HEK293T (cell line): ENCODE results near the gene POLN.

ENCODE experiments used
- CTCF ChIA-PET: fragments of 350-600 bp; formaldehyde crosslinking; extraction: SDS; loops from one replicate; lab custom pipeline; 2021; ENCODE audit warnings: antibody characterized with exemption, inconsistent platforms; lab: Yijun Ruan, JAX
- POLR2A ChIA-PET: fragments of 350-600 bp; formaldehyde crosslinking; extraction: SDS; loops from one replicate; lab custom pipeline; 2020; ENCODE audit warnings: antibody characterized with exemption, inconsistent platforms; lab: Yijun Ruan, JAX
- DNase-seq: peaks from one replicate; pipeline ENCODE4 v3.0.0; 2012; ENCODE audit warnings: mixed read lengths; ENCODE audit errors: extremely low spot score
- ARNT ChIP-seq: fragments of 450-650 bp; IDR thresholded peaks from 2 replicates; pipeline ENCODE4 v1.6.1; 2017; ENCODE audit warnings: mild to moderate bottlenecking
- BHLHE40 ChIP-seq: fragments of 450-650 bp; IDR thresholded peaks from 2 replicates; pipeline ENCODE4 v1.6.1; 2016; ENCODE audit warnings: mild to moderate bottlenecking, moderate library complexity, borderline replicate concordance
- CTBP1 ChIP-seq: fragments of 450-650 bp; IDR thresholded peaks from 2 replicates; pipeline ENCODE4 v1.6.1; 2016; ENCODE audit warnings: borderline replicate concordance
- ELF4 ChIP-seq: fragments of 450-650 bp; IDR thresholded peaks from 2 replicates; pipeline ENCODE4 v1.6.1; 2017; ENCODE audit warnings: antibody characterized with exemption
- FOXA1 ChIP-seq: fragments of 450-650 bp; IDR thresholded peaks from 2 replicates; pipeline ENCODE4 v1.6.1; 2016; ENCODE audit warnings: mild to moderate bottlenecking
- FOXK2 ChIP-seq: fragments of 450-650 bp; IDR thresholded peaks from 2 replicates; pipeline ENCODE4 v1.6.1; 2016; ENCODE audit warnings: mild to moderate bottlenecking
- FOXM1 ChIP-seq: fragments of 450-650 bp; IDR thresholded peaks from 2 replicates; pipeline ENCODE4 v1.6.1; 2017; ENCODE audit warnings: mild to moderate bottlenecking, borderline replicate concordance
- HDGF ChIP-seq: fragments of 450-650 bp; IDR thresholded peaks from 2 replicates; pipeline ENCODE4 v1.6.1; 2017; ENCODE audit warnings: antibody characterized with exemption, borderline replicate concordance
- L3MBTL2 ChIP-seq: fragments of 450-650 bp; conservative IDR thresholded peaks from 2 replicates; pipeline ENCODE4 v1.6.1; 2016; ENCODE audit warnings: mild to moderate bottlenecking
- LEF1 ChIP-seq: fragments of 450-650 bp; IDR thresholded peaks from 2 replicates; pipeline ENCODE4 v1.6.1; 2017; ENCODE audit warnings: mild to moderate bottlenecking, borderline replicate concordance
- NFRKB ChIP-seq: fragments of 450-650 bp; IDR thresholded peaks from 2 replicates; pipeline ENCODE4 v1.6.1; 2016; ENCODE audit warnings: mild to moderate bottlenecking, moderate library complexity
- PKNOX1 ChIP-seq: fragments of 450-650 bp; IDR thresholded peaks from 2 replicates; pipeline ENCODE4 v1.6.1; 2016
- SP1 ChIP-seq: fragments of 450-650 bp; IDR thresholded peaks from 2 replicates; pipeline ENCODE4 v1.6.1; 2017
- SUZ12 ChIP-seq: fragments of 450-650 bp; IDR thresholded peaks from 2 replicates; pipeline ENCODE4 v1.6.1; 2016; ENCODE audit warnings: mild to moderate bottlenecking
- TARDBP ChIP-seq: fragments of 450-650 bp; IDR thresholded peaks from 2 replicates; pipeline ENCODE4 v1.6.1; 2016
- ZNF384 ChIP-seq: fragments of 450-650 bp; IDR thresholded peaks from 2 replicates; pipeline ENCODE4 v1.6.1; 2016

Gene POLN

GRCh38 chr4:2254665-2255500 is 13.0 kb upstream of the POLN start:
- no peak for DNase-seq
- ChIA-PET POLR2A (no interaction called here), CTCF (no interaction called here)
- TF ChIP-seq BHLHE40 = no peak
- no peak for TF ChIP-seq L3MBTL2
- TF ChIP-seq ARNT = no peak
- TF ChIP-seq FOXM1 = no peak
- TF ChIP-seq FOXA1 = no peak
- TF ChIP-seq TARDBP = no peak
- TF ChIP-seq PKNOX1 = no peak
- TF ChIP-seq NFRKB = no peak
- TF ChIP-seq CTBP1 = no peak
- TF ChIP-seq ELF4 = no peak
- no peak for TF ChIP-seq HDGF
- no peak for TF ChIP-seq SP1
- no peak for TF ChIP-seq LEF1
- no peak for TF ChIP-seq FOXK2

DNA sequence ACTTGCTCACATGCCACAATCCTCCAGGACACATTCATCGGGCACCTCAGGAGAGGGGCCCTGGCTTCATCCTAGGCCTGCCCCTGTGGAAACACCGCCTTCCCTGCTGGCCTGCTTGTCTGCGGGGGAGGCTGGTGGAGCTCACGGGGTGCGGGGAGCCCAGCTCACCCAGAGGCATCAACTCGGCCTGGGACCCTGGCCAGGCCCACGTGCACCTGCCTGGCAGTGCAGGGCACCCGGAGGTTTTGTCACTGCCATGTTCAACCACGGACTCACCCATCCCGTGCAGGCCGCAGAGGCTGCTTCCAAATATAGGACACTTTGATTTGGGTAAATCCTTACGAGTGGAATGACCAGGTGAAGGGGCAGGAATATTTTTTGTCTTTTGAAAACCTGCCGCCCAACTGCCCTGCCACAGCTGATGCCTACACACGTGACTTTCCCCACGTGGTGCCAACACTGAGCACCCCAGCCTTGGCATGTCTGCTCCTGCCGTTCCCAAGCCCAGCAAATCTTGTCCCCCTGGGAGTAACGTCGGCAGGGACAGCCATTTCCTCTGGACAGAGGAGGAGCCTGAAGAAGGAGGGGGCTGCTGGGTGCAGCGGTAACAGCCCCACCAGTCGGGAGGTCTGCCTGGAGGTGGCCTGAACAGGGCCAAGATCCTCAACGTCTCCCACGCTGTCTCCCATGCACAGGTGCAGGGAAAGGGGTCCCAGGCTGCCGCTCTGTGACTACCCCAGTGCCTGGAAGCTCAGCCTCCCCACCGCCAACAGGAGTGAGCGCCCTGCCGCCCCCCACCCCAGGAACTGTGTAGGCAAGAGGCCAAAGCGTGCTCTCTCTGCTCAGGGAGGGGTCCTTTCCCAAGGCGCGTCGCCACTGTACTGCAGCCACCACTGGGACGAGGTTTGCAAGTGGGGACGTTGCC is 11.5 kb upstream of the POLN start:
- CTCF ChIA-PET = no interaction called here
- POLR2A ChIA-PET = no interaction called here
- TF ChIP-seq ARNT = no peak
- no peak for TF ChIP-seq SP1
- no peak for TF ChIP-seq NFRKB
- no peak for TF ChIP-seq FOXK2
- TF ChIP-seq FOXA1 = no peak
- TF ChIP-seq BHLHE40 = no peak
- no peak for TF ChIP-seq LEF1
- TF ChIP-seq ZNF384 = no peak
- no peak for TF ChIP-seq FOXM1
- TF ChIP-seq SUZ12 = no peak
- no peak for TF ChIP-seq CTBP1
- TF ChIP-seq HDGF = no peak
- TF ChIP-seq TARDBP = no peak
- TF ChIP-seq ELF4 = no peak
- TF ChIP-seq PKNOX1 = no peak
- TF ChIP-seq L3MBTL2 = no peak
- DNase-seq = no peak

GRCh38 chr4:2252530-2253091 is 10.7 kb upstream of the POLN start:
- ChIA-PET CTCF (no interaction called here), POLR2A (no interaction called here)
- no peak for TF ChIP-seq CTBP1
- no peak for TF ChIP-seq L3MBTL2
- TF ChIP-seq BHLHE40 = no peak
- no peak for TF ChIP-seq ARNT
- no peak for TF ChIP-seq FOXM1
- TF ChIP-seq SP1 = no peak
- no peak for DNase-seq

GRCh38 chr4:2251795-2252529 is 10.0 kb upstream of the POLN start:
- POLR2A ChIA-PET = interaction anchor here (1.0 to 1.6 kb wide), 3 partner anchors 8 to 10 kb away, joined by 3 to 6 read pairs (median 3); partner anchors contain the start of gene MXD4
- TF ChIP-seq ZNF384 = no peak
- TF ChIP-seq ELF4 = no peak
- no peak for TF ChIP-seq NFRKB
- no peak for TF ChIP-seq BHLHE40
- no peak for TF ChIP-seq FOXA1
- no peak for TF ChIP-seq LEF1
- no peak for TF ChIP-seq HDGF
- no peak for TF ChIP-seq FOXM1
- no peak for TF ChIP-seq PKNOX1
- TF ChIP-seq SP1 = no peak
- DNase-seq = no peak

DNA sequence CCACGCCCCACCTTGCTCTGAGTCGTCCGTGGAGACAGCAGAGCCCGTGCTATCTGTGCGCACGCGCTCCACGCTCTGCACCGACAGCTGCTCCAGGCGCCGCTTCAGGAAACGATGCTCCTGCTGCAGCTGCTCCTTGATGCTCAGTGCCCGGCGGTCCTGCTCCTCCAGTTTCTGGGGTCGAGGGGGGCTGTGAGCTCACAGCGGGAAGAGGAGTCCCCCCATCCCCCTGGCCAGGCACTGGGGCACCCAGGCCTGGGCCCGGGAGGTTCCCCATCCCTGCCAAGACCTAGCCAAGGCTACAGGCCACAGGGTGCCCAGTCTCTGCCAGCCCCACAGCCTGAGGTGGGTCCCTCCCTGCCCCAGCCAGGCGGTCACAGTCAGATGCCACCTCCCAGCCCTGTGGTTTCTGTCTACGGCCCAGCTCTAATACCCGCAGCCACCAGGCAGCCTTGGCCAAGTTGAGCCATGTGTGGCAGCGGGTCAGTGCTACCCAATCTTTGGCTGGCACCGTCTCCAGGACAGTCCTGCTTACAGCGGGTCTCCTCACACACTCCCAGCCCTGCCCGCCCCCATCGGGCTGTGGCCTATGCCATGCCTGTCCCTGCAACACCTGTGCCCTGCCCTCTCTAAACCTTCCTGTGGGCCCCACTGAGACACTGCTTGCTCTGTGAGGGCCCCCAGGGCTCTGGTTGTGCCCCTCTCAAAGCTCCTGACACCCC is 9.3 kb upstream of the POLN start:
- no peak for DNase-seq
- CTCF ChIA-PET = no interaction called here
- no peak for TF ChIP-seq HDGF
- no peak for TF ChIP-seq SUZ12
- no peak for TF ChIP-seq ARNT
- no peak for TF ChIP-seq FOXK2
- TF ChIP-seq SP1 = no peak
- no peak for TF ChIP-seq ZNF384
- no peak for TF ChIP-seq L3MBTL2
- no peak for TF ChIP-seq TARDBP
- TF ChIP-seq CTBP1 = no peak
- TF ChIP-seq BHLHE40 = no peak
- no peak for TF ChIP-seq ELF4
- TF ChIP-seq NFRKB = no peak
- POLR2A ChIA-PET = interaction anchor here (1.0 to 1.6 kb wide), 3 partner anchors 9 to 11 kb away, joined by 3 to 6 read pairs (median 3); partner anchors contain the start of gene MXD4

More at GRCh38 chr4:2251795-2252529, 10.0 kb upstream of the POLN start:
- CTCF ChIA-PET = no interaction called here
